ENCODE measurements around the gene TSFM.

DNA sequence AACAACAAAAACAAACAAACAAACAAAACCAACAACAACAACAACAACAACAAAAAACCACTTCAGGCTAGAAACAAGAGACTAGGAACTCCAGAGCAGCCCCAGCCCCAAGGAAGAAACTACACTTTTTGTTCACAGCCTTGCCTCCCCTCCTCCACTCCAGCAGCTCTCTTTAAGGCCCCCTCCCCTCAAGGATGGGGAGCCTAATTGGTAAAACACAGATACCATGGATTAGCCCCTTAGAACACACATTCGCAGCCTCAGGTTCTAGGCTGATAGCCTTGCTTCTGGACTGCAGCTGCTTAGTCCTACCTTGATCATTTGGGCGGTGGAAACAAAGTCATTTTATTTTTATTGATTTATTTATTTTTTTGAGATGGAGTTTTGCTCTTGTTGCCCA lies 47.8 kb downstream of the TSFM start:
- TF ChIP-seq, protein P1, sequence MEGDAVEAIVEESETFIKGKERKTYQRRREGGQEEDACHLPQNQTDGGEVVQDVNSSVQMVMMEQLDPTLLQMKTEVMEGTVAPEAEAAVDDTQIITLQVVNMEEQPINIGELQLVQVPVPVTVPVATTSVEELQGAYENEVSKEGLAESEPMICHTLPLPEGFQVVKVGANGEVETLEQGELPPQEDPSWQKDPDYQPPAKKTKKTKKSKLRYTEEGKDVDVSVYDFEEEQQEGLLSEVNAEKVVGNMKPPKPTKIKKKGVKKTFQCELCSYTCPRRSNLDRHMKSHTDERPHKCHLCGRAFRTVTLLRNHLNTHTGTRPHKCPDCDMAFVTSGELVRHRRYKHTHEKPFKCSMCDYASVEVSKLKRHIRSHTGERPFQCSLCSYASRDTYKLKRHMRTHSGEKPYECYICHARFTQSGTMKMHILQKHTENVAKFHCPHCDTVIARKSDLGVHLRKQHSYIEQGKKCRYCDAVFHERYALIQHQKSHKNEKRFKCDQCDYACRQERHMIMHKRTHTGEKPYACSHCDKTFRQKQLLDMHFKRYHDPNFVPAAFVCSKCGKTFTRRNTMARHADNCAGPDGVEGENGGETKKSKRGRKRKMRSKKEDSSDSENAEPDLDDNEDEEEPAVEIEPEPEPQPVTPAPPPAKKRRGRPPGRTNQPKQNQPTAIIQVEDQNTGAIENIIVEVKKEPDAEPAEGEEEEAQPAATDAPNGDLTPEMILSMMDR (IDR thresholded peaks at IDR 0.05) = no peak
- no peak for TF ChIP-seq POLR2A (IDR thresholded peaks at IDR 0.05)
